K562 (cell line): ENCODE measurements around the gene FAM53B.

Experiments used
- CREB1 ChIP-seq, 2 experiments: sonication (generic) in 1 of 2; formaldehyde crosslinking in 1 of 2; IDR thresholded peaks; 2 replicates each; pipeline versions ENCODE4 v1.6.1 to v1.8.0; 2012 to 2022; ENCODE audit warnings: inconsistent platforms in 1 of 2, mild to moderate bottlenecking in 1 of 2, missing genetic modification reagents in 1 of 2, moderate library complexity in 1 of 2
- CTCF ChIP-seq, 3 experiments: IDR thresholded peaks in 2 of 3; conservative IDR thresholded peaks in 1 of 3; 2 replicates each; pipeline ENCODE4 v1.5.1; 2011 to 2012; ENCODE audit warnings: low read length in 3 of 3, mild to moderate bottlenecking in 3 of 3, control low read depth in 2 of 3, improper control_type of control experiment in 1 of 3, inconsistent platforms in 1 of 3, low read depth in 1 of 3, mixed read lengths in 1 of 3, moderate library complexity in 1 of 3; ENCODE audit not compliant: insufficient read depth in 2 of 3
- E2F6 ChIP-seq, 2 experiments: IDR thresholded peaks; 2 replicates each; pipeline ENCODE4 v1.6.1; 2011; ENCODE audit warnings: borderline replicate concordance in 1 of 2, control low read depth in 1 of 2, low read depth in 1 of 2, low read length in 1 of 2, mild to moderate bottlenecking in 1 of 2, mixed read lengths in 1 of 2, moderate library complexity in 1 of 2; ENCODE audit not compliant: insufficient read depth in 1 of 2, insufficient read length in 1 of 2, poor library complexity in 1 of 2, severe bottlenecking in 1 of 2; ENCODE audit errors: extremely low read depth in 1 of 2
- EP300 ChIP-seq: IDR thresholded peaks from 2 replicates; pipeline ENCODE4 v1.6.1; 2012; ENCODE audit warnings: low read length, improper control_type of control experiment
- HDAC2 ChIP-seq: fragments of 450-650 bp; IDR thresholded peaks from 2 replicates; pipeline ENCODE4 v1.6.1; 2016; ENCODE audit warnings: mild to moderate bottlenecking
- KDM2B ChIP-seq: fragments of 250-450 bp; sonication (Bioruptor Pico); IDR thresholded peaks from 2 replicates; pipeline ENCODE4 v1.8.0; 2021; ENCODE audit warnings: mild to moderate bottlenecking, moderate library complexity
- MNT ChIP-seq, 2 experiments: fragments of 450-650 bp; conservative IDR thresholded peaks; 2 replicates each; pipeline ENCODE4 v1.6.1; 2017; ENCODE audit warnings: mild to moderate bottlenecking in 2 of 2, moderate library complexity in 2 of 2
- SIN3A ChIP-seq, 2 experiments: fragments of 150-350 bp in 1 of 2; IDR thresholded peaks; 2 replicates each; pipeline ENCODE4 v1.6.1; 2011 to 2016; ENCODE audit warnings: borderline replicate concordance in 2 of 2, low read depth in 2 of 2, low read length in 2 of 2, mild to moderate bottlenecking in 2 of 2, moderate library complexity in 2 of 2; ENCODE audit not compliant: control insufficient read depth in 1 of 2
- ZBTB26 ChIP-seq: fragments of 450-650 bp; formaldehyde crosslinking; IDR thresholded peaks from 2 replicates; pipeline ENCODE4 v1.4.0; 2022; ENCODE audit warnings: missing genetic modification characterization
- ZFX ChIP-seq: sonication (generic); formaldehyde crosslinking; IDR thresholded peaks from 2 replicates; pipeline ENCODE4 v1.8.0; 2022; ENCODE audit warnings: mild to moderate bottlenecking, missing genetic modification reagents, moderate library complexity

- no peak for TF ChIP-seq EP300
- TF ChIP-seq CTCF (IDR thresholded peaks at IDR 0.05 in 2 of 3, conservative IDR thresholded peaks at IDR 0.05 in 1 of 3; ENCODE audit: insufficient read depth in 2 of 3, low read depth in 1 of 3, low read length in 3 of 3) = no peak
- no peak for TF ChIP-seq ZFX (CRISPR knock-in tag)
- TF ChIP-seq SIN3A (IDR thresholded peaks at IDR 0.05; ENCODE audit: borderline replicate concordance in 2 of 2, control insufficient read depth in 1 of 2, low read depth in 2 of 2, low read length in 2 of 2) = no peak
- TF ChIP-seq ZBTB26 (CRISPR knock-in tag) = no peak
- no peak for TF ChIP-seq CREB1 (IDR thresholded peaks at IDR 0.05)
- no peak for TF ChIP-seq CREB1 (CRISPR knock-in tag; IDR thresholded peaks at IDR 0.05)
- no peak for TF ChIP-seq E2F6 (IDR thresholded peaks at IDR 0.05; ENCODE audit: borderline replicate concordance in 1 of 2, extremely low read depth in 1 of 2, insufficient read depth in 1 of 2, insufficient read length in 1 of 2, low read depth in 1 of 2, low read length in 1 of 2, poor library complexity in 1 of 2, severe bottlenecking in 1 of 2)
- TF ChIP-seq HDAC2 = no peak
- TF ChIP-seq KDM2B (CRISPR knock-in tag) = no peak
- no peak for TF ChIP-seq MNT (conservative IDR thresholded peaks at IDR 0.05)
Measured at GRCh38 chr10:124715439-124715838, 28.7 kb downstream of the FAM53B start.
